Measurements from ENCODE around the gene SLC22A4. TPM values are rescaled to one million over a fixed set of nuclear protein-coding genes. Genes with fewer than 3 reads are reported as not detected.

Gene SLC22A4
- total RNA-seq (2021; ENCODE audit: unreplicated experiment): 1.5 TPM
- polyA plus RNA-seq (2012; ENCODE audit: insufficient read length): 0.40 TPM
- percentile 45 among the genes with signal in this experiment for Bru-seq, nascent RNA
- percentile 46 among the genes with signal in this experiment for BruChase-seq, experiment 1, labeled RNA remaining after a 2-hour chase
- percentile 42 among the genes with signal in this experiment for BruChase-seq, experiment 2, labeled RNA remaining after a 6-hour chase
- long read RNA-seq, partial matches to known transcripts: 0 of 10 reads
- long read RNA-seq, other reads (novel, unspliced or antisense): 6 of 10 reads

- in situ Hi-C loops (cut with HindIII; ENCODE audit: low pct_unique_long_range_greater_than_20kb, low sequenced_read_pairs) (no loop called here), intact Hi-C loops (cut with micrococcal nuclease; ENCODE audit: unreplicated experiment) (no loop called here)
- Histone ChIP-seq H3K9me3 (ENCODE audit: control insufficient read depth, insufficient read depth, low read depth, low read length) (no peaks in the 10 kb centered on the region), H3K36me3 (ENCODE audit: control insufficient read depth, insufficient read depth, low read length) (no peaks in the 10 kb centered on the region), H3K4me1 (ENCODE audit: control insufficient read depth, insufficient read depth, low read length) (peaks cover 13% of the 10 kb centered on the region), H3K27ac (ENCODE audit: low read length) (peak within 1 kb of the TSS; percentile 92), H3K27me3 (ENCODE audit: control insufficient read depth, insufficient read depth, low read length) (no peaks in the 10 kb centered on the region), H3K4me3 (ENCODE audit: low read depth in 2 of 2, low read length in 2 of 2) (peak within 1 kb of the TSS; percentile 57 to 72)
- peak; percentile 64 for TF ChIP-seq POLR2AphosphoS5 (IDR thresholded peaks at IDR 0.05; ENCODE audit: low read depth, low read length)
- TF ChIP-seq TCF7L2 (IDR thresholded peaks at IDR 0.05; ENCODE audit: low read depth, low read length): no peak
- TF ChIP-seq, protein P1, sequence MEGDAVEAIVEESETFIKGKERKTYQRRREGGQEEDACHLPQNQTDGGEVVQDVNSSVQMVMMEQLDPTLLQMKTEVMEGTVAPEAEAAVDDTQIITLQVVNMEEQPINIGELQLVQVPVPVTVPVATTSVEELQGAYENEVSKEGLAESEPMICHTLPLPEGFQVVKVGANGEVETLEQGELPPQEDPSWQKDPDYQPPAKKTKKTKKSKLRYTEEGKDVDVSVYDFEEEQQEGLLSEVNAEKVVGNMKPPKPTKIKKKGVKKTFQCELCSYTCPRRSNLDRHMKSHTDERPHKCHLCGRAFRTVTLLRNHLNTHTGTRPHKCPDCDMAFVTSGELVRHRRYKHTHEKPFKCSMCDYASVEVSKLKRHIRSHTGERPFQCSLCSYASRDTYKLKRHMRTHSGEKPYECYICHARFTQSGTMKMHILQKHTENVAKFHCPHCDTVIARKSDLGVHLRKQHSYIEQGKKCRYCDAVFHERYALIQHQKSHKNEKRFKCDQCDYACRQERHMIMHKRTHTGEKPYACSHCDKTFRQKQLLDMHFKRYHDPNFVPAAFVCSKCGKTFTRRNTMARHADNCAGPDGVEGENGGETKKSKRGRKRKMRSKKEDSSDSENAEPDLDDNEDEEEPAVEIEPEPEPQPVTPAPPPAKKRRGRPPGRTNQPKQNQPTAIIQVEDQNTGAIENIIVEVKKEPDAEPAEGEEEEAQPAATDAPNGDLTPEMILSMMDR (IDR thresholded peaks at IDR 0.05): no peak
- peak; percentile 79; the same call in 1 of the 2 replicates for TF ChIP-seq SIN3A (IDR thresholded peaks at IDR 0.05; ENCODE audit: borderline replicate concordance, insufficient read depth, low read depth, low read length)
- TF ChIP-seq, protein P2, sequence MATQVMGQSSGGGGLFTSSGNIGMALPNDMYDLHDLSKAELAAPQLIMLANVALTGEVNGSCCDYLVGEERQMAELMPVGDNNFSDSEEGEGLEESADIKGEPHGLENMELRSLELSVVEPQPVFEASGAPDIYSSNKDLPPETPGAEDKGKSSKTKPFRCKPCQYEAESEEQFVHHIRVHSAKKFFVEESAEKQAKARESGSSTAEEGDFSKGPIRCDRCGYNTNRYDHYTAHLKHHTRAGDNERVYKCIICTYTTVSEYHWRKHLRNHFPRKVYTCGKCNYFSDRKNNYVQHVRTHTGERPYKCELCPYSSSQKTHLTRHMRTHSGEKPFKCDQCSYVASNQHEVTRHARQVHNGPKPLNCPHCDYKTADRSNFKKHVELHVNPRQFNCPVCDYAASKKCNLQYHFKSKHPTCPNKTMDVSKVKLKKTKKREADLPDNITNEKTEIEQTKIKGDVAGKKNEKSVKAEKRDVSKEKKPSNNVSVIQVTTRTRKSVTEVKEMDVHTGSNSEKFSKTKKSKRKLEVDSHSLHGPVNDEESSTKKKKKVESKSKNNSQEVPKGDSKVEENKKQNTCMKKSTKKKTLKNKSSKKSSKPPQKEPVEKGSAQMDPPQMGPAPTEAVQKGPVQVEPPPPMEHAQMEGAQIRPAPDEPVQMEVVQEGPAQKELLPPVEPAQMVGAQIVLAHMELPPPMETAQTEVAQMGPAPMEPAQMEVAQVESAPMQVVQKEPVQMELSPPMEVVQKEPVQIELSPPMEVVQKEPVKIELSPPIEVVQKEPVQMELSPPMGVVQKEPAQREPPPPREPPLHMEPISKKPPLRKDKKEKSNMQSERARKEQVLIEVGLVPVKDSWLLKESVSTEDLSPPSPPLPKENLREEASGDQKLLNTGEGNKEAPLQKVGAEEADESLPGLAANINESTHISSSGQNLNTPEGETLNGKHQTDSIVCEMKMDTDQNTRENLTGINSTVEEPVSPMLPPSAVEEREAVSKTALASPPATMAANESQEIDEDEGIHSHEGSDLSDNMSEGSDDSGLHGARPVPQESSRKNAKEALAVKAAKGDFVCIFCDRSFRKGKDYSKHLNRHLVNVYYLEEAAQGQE (IDR thresholded peaks at IDR 0.05; ENCODE audit: insufficient read depth in 1 of 2, low read depth in 2 of 2, low read length in 1 of 2): no peak; a peak in 1 of 4 replicates
- ChIA-PET CTCF (interaction anchor here (0.6 to 1.6 kb wide), 4 partner anchors 56 to 237 kb away, joined by 3 to 6 read pairs (median 4); no protein-coding TSS in a partner anchor), POLR2A (interaction anchor here (0.6 kb wide), 2 partner anchors 16 to 96 kb away, joined by 3 to 4 read pairs; no protein-coding TSS in a partner anchor)
- BruUV-seq (replicated peaks): no TSS peak
- peak; percentile 68 for DNase-seq (ENCODE audit: low read depth, low spot score)
- peak; percentile 91 for ATAC-seq
Observed at GRCh38 chr5:132293992-132294727, at the start of gene SLC22A4. Gene SLC22A4 (plus strand): TSS chr5:132294394. CDS start chr5:132294617, 223 bp downstream.

DNA sequence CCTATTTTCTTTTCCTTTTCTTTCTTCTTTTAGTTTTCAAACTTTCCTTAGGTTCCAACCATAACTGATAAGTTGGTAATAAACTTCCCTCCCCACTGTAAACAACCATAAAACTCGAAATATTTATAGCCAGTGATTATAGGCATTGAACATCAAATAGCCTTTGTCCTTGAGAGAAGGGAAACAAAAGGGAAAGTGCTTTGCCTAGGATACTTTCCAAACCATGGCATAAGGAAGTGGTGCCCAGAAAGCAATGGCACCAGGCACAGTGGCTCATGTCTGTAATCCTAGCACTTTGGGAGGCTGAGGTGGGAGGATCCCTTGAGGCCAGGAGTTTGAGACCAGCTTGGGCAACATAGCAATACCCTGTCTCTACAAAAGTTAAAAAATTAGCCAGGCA lies 48.6 kb upstream of the SLC22A4 start:
- H3K4me3 ChIP-seq (ENCODE audit: low read depth in 2 of 2, low read length in 2 of 2): no peak overlapping the region
- H3K27me3 ChIP-seq (ENCODE audit: control insufficient read depth, insufficient read depth, low read length): no peaks in the 10 kb centered on the region; the same call in 1 of the 2 replicates
- H3K36me3 ChIP-seq (ENCODE audit: control insufficient read depth, insufficient read depth, low read length): no peaks in the 10 kb centered on the region
- no peak for DNase-seq (ENCODE audit: low read depth, low spot score)
- ChIA-PET POLR2A (no interaction called here), CTCF (no interaction called here)
- intact Hi-C loops (cut with micrococcal nuclease; ENCODE audit: unreplicated experiment) (no loop called here), in situ Hi-C loops (cut with HindIII; ENCODE audit: low pct_unique_long_range_greater_than_20kb, low sequenced_read_pairs) (no loop called here)
- H3K27ac ChIP-seq (ENCODE audit: low read length): no peak overlapping the region
- ATAC-seq: no peak
- peaks cover 10% of the 10 kb centered on the region; the same call in 1 of the 2 replicates for H3K9me3 ChIP-seq (ENCODE audit: control insufficient read depth, insufficient read depth, low read depth, low read length)
- BruUV-seq (replicated peaks): no TSS peak
- TF ChIP-seq SIN3A (IDR thresholded peaks at IDR 0.05; ENCODE audit: borderline replicate concordance, insufficient read depth, low read depth, low read length) (no peak), POLR2AphosphoS5 (IDR thresholded peaks at IDR 0.05; ENCODE audit: low read depth, low read length) (no peak), TCF7L2 (IDR thresholded peaks at IDR 0.05; ENCODE audit: low read depth, low read length) (no peak)
- TF ChIP-seq, protein P2 (IDR thresholded peaks at IDR 0.05; ENCODE audit: insufficient read depth in 1 of 2, low read depth in 2 of 2, low read length in 1 of 2): no peak
- TF ChIP-seq, protein P1 (IDR thresholded peaks at IDR 0.05): no peak
- H3K4me1 ChIP-seq (ENCODE audit: control insufficient read depth, insufficient read depth, low read length): no peaks in the 10 kb centered on the region

Measured in Panc1 (cell line).